A549 treated with CpdA at 1 μM for 4 hours (cell line): ENCODE data around the gene ATP23. TPM values are rescaled to one million over a fixed set of nuclear protein-coding genes. Genes with fewer than 3 reads are reported as not detected.

Source experiments
- total RNA-seq: library from RNA; stranded (reverse); fragments of 200-300 nt; extraction: Qiagen RNA extraction; gene quantifications from 5 replicates; pipeline ENCODE4 v1.2.3, GENCODE V29; 2022; ENCODE audit warnings: low read depth

ATP23 gene
- total RNA-seq, result 4.5 to 7.7 TPM (median 5.3 TPM) in 5 replicates

DNA sequence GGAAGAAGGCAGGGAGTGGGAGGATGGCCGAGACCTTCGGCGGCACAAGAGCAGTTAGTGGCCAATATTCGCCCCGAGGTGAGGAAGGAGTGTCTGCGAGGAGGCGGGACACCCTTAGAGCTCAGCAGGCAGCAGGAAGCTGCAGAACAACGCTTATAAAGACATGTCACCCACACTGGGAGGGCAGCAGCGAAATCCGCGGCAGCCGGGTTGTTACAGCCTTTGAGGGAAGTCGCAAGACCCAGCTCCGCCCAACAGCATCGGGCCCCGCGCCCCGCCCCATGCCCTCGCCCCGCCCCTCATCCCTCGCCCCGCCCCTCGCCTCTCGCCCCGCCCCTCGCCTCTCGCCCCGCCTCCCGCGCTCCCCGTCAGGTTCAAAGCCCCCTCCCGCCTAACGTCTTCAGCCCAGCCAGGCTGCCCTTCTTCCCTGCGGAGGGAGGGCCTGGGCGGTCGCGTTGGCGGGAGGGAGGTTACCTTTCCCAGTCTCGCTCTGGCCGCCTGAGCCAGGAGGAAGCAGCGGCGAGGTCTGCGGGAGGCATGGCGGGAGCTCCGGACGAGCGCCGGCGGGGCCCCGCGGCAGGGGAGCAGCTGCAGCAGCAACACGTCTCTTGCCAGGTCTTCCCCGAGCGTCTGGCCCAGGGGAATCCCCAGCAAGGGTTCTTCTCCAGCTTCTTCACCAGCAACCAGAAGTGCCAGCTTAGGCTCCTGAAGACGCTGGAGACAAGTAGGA is at the start of gene ATP23:
Gene ATP23, plus strand, starts transcription at position 403 of the 730 bp plus-strand sequence. Its CDS starts 135 bp downstream, at position 538.

Other genes with a start within 250 kb of the ATP23 start
- gene OS9, start 247.4 kb upstream of the ATP23 start, total RNA-seq, result 116 to 127 TPM (median 119 TPM) in 5 replicates
- gene AGAP2, start 202.8 kb upstream of the ATP23 start, total RNA-seq, result 0.13 to 0.20 TPM (median 0.16 TPM) in 5 replicates
- gene TSPAN31, start 196.5 kb upstream of the ATP23 start, total RNA-seq, result 15.7 to 20.4 TPM (median 17.0 TPM) in 5 replicates
- gene CDK4, start 189.3 kb upstream of the ATP23 start, total RNA-seq, result 259 to 307 TPM (median 276 TPM) in 5 replicates
- 6.1 to 8.8 TPM (median 7.5 TPM) in 5 replicates for gene MARCHF9, start 186.5 kb upstream of the ATP23 start, total RNA-seq
- gene CYP27B1, start 174.5 kb upstream of the ATP23 start, total RNA-seq, result 1.4 to 3.7 TPM (median 2.3 TPM) in 5 replicates
- gene METTL1, start 169.5 kb upstream of the ATP23 start, total RNA-seq, result 51.0 to 61.9 TPM (median 57.7 TPM) in 5 replicates
- gene EEF1AKMT3, start 169.0 kb upstream of the ATP23 start, total RNA-seq, result 4.2 to 7.1 TPM (median 6.1 TPM) in 5 replicates
- gene TSFM, start 158.8 kb upstream of the ATP23 start, total RNA-seq, result 69.5 to 78.2 TPM (median 73.9 TPM) in 5 replicates
- gene AVIL, start 122.8 kb upstream of the ATP23 start, total RNA-seq, result 0.31 to 0.78 TPM (median 0.53 TPM) in 5 replicates
- 44.5 to 56.2 TPM (median 52.3 TPM) in 5 replicates for gene CTDSP2, start 94.8 kb upstream of the ATP23 start, total RNA-seq